WTC11 (cell line): ENCODE results near the gene NFYB. TPM values are rescaled to one million over a fixed set of nuclear protein-coding genes. Genes with fewer than 3 reads are reported as not detected.

Source experiments
- ATAC-seq: fragments of 200-7000 bp; cut with Tn5 transposase; 2 replicates; pipeline ENCODE4 v1.10.0; 2021; ENCODE audit warnings: mild to moderate bottlenecking, moderate library complexity
- CTCF ChIA-PET: fragments of 300-600 bp; sonication (Branson Sonifier 250); formaldehyde crosslinking; loops from one replicate; lab custom pipeline; 2021; ENCODE audit warnings: antibody characterized with exemption; lab: Charles Lee
- POLR2A ChIA-PET: fragments of 350-600 bp; sonication (Branson Sonifier 250); formaldehyde crosslinking; loops from one replicate; lab custom pipeline; 2021; ENCODE audit warnings: antibody characterized with exemption; lab: Charles Lee
- DNase-seq: peaks from one replicate; pipeline ENCODE4 v3.0.0; 2021; ENCODE audit warnings: low spot score
- H3K27ac Mint-ChIP-seq: 2 replicates; pipeline ENCODE4 v1.8.0; 2021; ENCODE audit warnings: mixed read lengths
- H3K27me3 Mint-ChIP-seq: 2 replicates; pipeline ENCODE4 v1.8.0; 2021; ENCODE audit warnings: low read depth, mild to moderate bottlenecking, moderate library complexity, mixed read lengths
- H3K36me3 Mint-ChIP-seq: 2 replicates; pipeline ENCODE4 v1.8.0; 2021; ENCODE audit warnings: mixed read lengths
- H3K4me1 Mint-ChIP-seq: 2 replicates; pipeline ENCODE4 v1.8.0; 2022; ENCODE audit warnings: mixed read lengths
- H3K4me3 Mint-ChIP-seq: 2 replicates; pipeline ENCODE4 v1.8.0; 2021; ENCODE audit warnings: mild to moderate bottlenecking, moderate library complexity, mixed read lengths
- H3K9me3 Mint-ChIP-seq: 2 replicates; pipeline ENCODE4 v1.8.0; 2021; ENCODE audit warnings: mixed read lengths
- CBFB ChIP-seq: sonication (generic); formaldehyde crosslinking; IDR thresholded peaks from 2 replicates; pipeline ENCODE4 v1.8.1; 2022; ENCODE audit warnings: mild to moderate bottlenecking, low read depth, missing genetic modification reagents
- ELF4 ChIP-seq: sonication (generic); formaldehyde crosslinking; IDR thresholded peaks from 2 replicates; pipeline ENCODE4 v1.8.1; 2022; ENCODE audit warnings: low read depth, mild to moderate bottlenecking, moderate library complexity, missing genetic modification reagents
- GABPB1 ChIP-seq: sonication (generic); formaldehyde crosslinking; IDR thresholded peaks from 2 replicates; pipeline ENCODE4 v1.8.1; 2023; ENCODE audit warnings: mild to moderate bottlenecking, missing genetic modification reagents
- HMGA2 ChIP-seq: fragments of 250-450 bp; sonication (Bioruptor Pico); IDR thresholded peaks from 2 replicates; pipeline ENCODE4 v1.4.0; 2021; ENCODE audit warnings: mild to moderate bottlenecking, moderate library complexity
- JAZF1 ChIP-seq: fragments of 250-450 bp; sonication (Bioruptor Pico); IDR thresholded peaks from 2 replicates; pipeline ENCODE4 v1.9.0; 2021; ENCODE audit warnings: moderate library complexity, mild to moderate bottlenecking, inconsistent platforms
- JUN ChIP-seq: sonication (generic); formaldehyde crosslinking; IDR thresholded peaks from 2 replicates; pipeline ENCODE4 v1.8.0; 2023; ENCODE audit warnings: mild to moderate bottlenecking, missing genetic modification reagents
- MYBL2 ChIP-seq: sonication (generic); formaldehyde crosslinking; IDR thresholded peaks from 2 replicates; pipeline ENCODE4 v1.8.1; 2023; ENCODE audit warnings: mild to moderate bottlenecking, moderate library complexity, missing genetic modification reagents
- NFATC4 ChIP-seq: fragments of 250-450 bp; sonication (Bioruptor Pico); IDR thresholded peaks from 2 replicates; pipeline ENCODE4 v1.9.0; 2021; ENCODE audit warnings: mild to moderate bottlenecking
- NFE2L1 ChIP-seq: sonication (generic); formaldehyde crosslinking; IDR thresholded peaks from 2 replicates; pipeline ENCODE4 v1.8.1; 2023; ENCODE audit warnings: missing genetic modification reagents
- NR1H2 ChIP-seq: sonication (generic); formaldehyde crosslinking; IDR thresholded peaks from 2 replicates; pipeline ENCODE4 v1.9.0; 2021; ENCODE audit warnings: mild to moderate bottlenecking, moderate library complexity, missing genetic modification reagents
- NR2C2 ChIP-seq: sonication (generic); formaldehyde crosslinking; IDR thresholded peaks from 2 replicates; pipeline ENCODE4 v1.8.0; 2022; ENCODE audit warnings: mild to moderate bottlenecking, missing genetic modification reagents
- NR3C1 ChIP-seq: sonication (generic); formaldehyde crosslinking; conservative IDR thresholded peaks from 2 replicates; pipeline ENCODE4 v1.8.1; 2023; ENCODE audit warnings: low read depth, mild to moderate bottlenecking, missing genetic modification reagents
- OVOL2 ChIP-seq: fragments of 250-450 bp; sonication (Bioruptor Pico); IDR thresholded peaks from 2 replicates; pipeline ENCODE4 v1.9.0; 2021; ENCODE audit warnings: mild to moderate bottlenecking, borderline replicate concordance
- RELA ChIP-seq: sonication (generic); formaldehyde crosslinking; IDR thresholded peaks from 2 replicates; pipeline ENCODE4 v1.8.1; 2022; ENCODE audit warnings: missing genetic modification reagents, mild to moderate bottlenecking, borderline replicate concordance
- SMAD3 ChIP-seq: sonication (generic); formaldehyde crosslinking; IDR thresholded peaks from 2 replicates; pipeline ENCODE4 v1.8.0; 2022; ENCODE audit warnings: missing genetic modification reagents, mild to moderate bottlenecking, borderline replicate concordance
- SOX15 ChIP-seq: fragments of 250-450 bp; sonication (Bioruptor Pico); IDR thresholded peaks from 2 replicates; pipeline ENCODE4 v1.9.0; 2021; ENCODE audit warnings: mild to moderate bottlenecking
- TCF7 ChIP-seq: sonication (generic); formaldehyde crosslinking; IDR thresholded peaks from 2 replicates; pipeline ENCODE4 v1.8.0; 2022; ENCODE audit warnings: mild to moderate bottlenecking, low read depth, missing genetic modification reagents, moderate library complexity
- ZBTB21 ChIP-seq: sonication (generic); formaldehyde crosslinking; IDR thresholded peaks from 2 replicates; pipeline ENCODE4 v1.8.1; 2023; ENCODE audit warnings: mild to moderate bottlenecking, missing genetic modification reagents, borderline replicate concordance
- ZNF219 ChIP-seq: sonication (generic); formaldehyde crosslinking; IDR thresholded peaks from 2 replicates; pipeline ENCODE4 v1.8.0; 2023; ENCODE audit warnings: missing genetic modification reagents, mild to moderate bottlenecking, borderline replicate concordance
- ZNF232 ChIP-seq: sonication (generic); formaldehyde crosslinking; IDR thresholded peaks from 2 replicates; pipeline ENCODE4 v1.8.0; 2022; ENCODE audit warnings: mild to moderate bottlenecking, missing genetic modification reagents
- ZNF416 ChIP-seq: fragments of 250-450 bp; sonication (Bioruptor Pico); IDR thresholded peaks from 2 replicates; pipeline ENCODE4 v1.9.0; 2021; ENCODE audit warnings: mild to moderate bottlenecking, inconsistent platforms
- ZNF423 ChIP-seq: fragments of 250-450 bp; sonication (Bioruptor Pico); IDR thresholded peaks from 2 replicates; pipeline ENCODE4 v2.1.2; 2022; ENCODE audit warnings: mild to moderate bottlenecking, moderate library complexity
- ZNF671 ChIP-seq: fragments of 250-450 bp; sonication (Bioruptor Pico); IDR thresholded peaks from 2 replicates; pipeline ENCODE4 v1.8.0; 2021; ENCODE audit warnings: mild to moderate bottlenecking
- total RNA-seq: library from RNA; stranded (reverse); gene quantifications from 3 replicates; pipeline ENCODE4 v1.2.3, GENCODE V29; 2021
- TF ChIP-seq, protein P1 (sequence below): fragments of 250-450 bp; sonication (Bioruptor Pico); IDR thresholded peaks from 2 replicates; pipeline ENCODE4 v1.9.0; 2021; ENCODE audit warnings: moderate library complexity, mild to moderate bottlenecking, inconsistent platforms, borderline replicate concordance
- TF ChIP-seq, protein P2 (sequence below): fragments of 250-450 bp; sonication (Bioruptor Pico); IDR thresholded peaks from 2 replicates; pipeline ENCODE4 v1.9.0; 2021; ENCODE audit warnings: mild to moderate bottlenecking
- TF ChIP-seq, protein P3 (sequence below): sonication (generic); formaldehyde crosslinking; IDR thresholded peaks from 2 replicates; pipeline ENCODE4 v1.8.1; 2022; ENCODE audit warnings: mild to moderate bottlenecking, missing genetic modification reagents, moderate library complexity, borderline replicate concordance
- TF ChIP-seq, protein P4 (sequence below): fragments of 200-600 bp; IDR thresholded peaks from 2 replicates; pipeline ENCODE4 v1.8.0; 2022; ENCODE audit warnings: antibody characterized with exemption
- TF ChIP-seq, protein P5 (sequence below): sonication (generic); formaldehyde crosslinking; IDR thresholded peaks from 2 replicates; pipeline ENCODE4 v1.8.0; 2022; ENCODE audit warnings: mild to moderate bottlenecking, missing genetic modification reagents
- TF ChIP-seq, protein P6 (sequence below): fragments of 250-450 bp; sonication (Bioruptor Pico); conservative IDR thresholded peaks from 2 replicates; pipeline ENCODE4 v1.9.0; 2021; ENCODE audit warnings: mild to moderate bottlenecking
- TF ChIP-seq, protein P7 (sequence below): sonication (generic); formaldehyde crosslinking; IDR thresholded peaks from 2 replicates; pipeline ENCODE4 v1.8.1; 2023; ENCODE audit warnings: mild to moderate bottlenecking, moderate library complexity, missing genetic modification reagents

Gene NFYB
- total RNA-seq, 1 experiment from 2014 or later, result 33.0 TPM

DNA sequence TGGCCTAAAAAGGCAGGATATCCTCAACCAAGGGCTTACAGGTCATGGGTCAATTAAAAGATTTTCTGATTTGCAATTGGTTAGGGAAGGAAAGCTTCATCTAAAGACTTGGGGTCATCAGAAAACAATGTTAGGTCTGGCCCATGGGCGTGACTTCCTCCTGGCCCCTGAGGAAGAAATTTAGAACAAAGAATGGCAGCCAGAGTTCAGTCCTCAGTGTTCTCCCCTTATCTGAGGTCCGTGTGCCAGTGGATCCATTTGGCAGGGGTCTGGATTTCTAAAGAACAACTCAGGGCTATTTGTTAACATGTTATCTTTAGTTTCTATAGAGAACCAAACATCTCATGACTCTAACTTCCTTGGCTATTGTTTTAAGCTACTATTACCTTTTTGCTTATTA is 27.8 kb upstream of the NFYB start:
- no peak overlapping the region for H3K4me3 Mint-ChIP-seq
- ChIA-PET CTCF (no interaction called here), POLR2A (no interaction called here)
- peaks cover 4% of the 10 kb centered on the region; the same call in 1 of the 2 replicates for H3K27me3 Mint-ChIP-seq
- no peaks in the 10 kb centered on the region for H3K36me3 Mint-ChIP-seq
- TF ChIP-seq TCF7 (CRISPR knock-in tag) (no peak), RELA (CRISPR knock-in tag) (no peak), NR2C2 (CRISPR knock-in tag) (no peak), JUN (no peak), ZNF423 (CRISPR knock-in tag) (no peak), ZNF232 (no peak), NR1H2 (CRISPR knock-in tag) (no peak), ELF4 (no peak), ZNF219 (CRISPR knock-in tag) (no peak), NR3C1 (CRISPR knock-in tag) (no peak), ZNF671 (CRISPR knock-in tag) (no peak), HMGA2 (no peak), CBFB (CRISPR knock-in tag) (no peak), GABPB1 (no peak), ZBTB21 (CRISPR knock-in tag) (no peak), NFE2L1 (CRISPR knock-in tag) (no peak)
- TF ChIP-seq, protein P1, sequence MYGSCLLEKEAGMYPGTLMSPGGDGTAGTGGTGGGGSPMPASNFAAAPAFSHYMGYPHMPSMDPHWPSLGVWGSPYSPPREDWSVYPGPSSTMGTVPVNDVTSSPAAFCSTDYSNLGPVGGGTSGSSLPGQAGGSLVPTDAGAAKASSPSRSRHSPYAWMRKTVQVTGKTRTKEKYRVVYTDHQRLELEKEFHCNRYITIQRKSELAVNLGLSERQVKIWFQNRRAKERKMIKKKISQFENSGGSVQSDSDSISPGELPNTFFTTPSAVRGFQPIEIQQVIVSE (CRISPR knock-in tag), result no peak
- TF ChIP-seq, protein P2, sequence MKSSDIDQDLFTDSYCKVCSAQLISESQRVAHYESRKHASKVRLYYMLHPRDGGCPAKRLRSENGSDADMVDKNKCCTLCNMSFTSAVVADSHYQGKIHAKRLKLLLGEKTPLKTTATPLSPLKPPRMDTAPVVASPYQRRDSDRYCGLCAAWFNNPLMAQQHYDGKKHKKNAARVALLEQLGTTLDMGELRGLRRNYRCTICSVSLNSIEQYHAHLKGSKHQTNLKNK, result no peak
- TF ChIP-seq, protein P3, sequence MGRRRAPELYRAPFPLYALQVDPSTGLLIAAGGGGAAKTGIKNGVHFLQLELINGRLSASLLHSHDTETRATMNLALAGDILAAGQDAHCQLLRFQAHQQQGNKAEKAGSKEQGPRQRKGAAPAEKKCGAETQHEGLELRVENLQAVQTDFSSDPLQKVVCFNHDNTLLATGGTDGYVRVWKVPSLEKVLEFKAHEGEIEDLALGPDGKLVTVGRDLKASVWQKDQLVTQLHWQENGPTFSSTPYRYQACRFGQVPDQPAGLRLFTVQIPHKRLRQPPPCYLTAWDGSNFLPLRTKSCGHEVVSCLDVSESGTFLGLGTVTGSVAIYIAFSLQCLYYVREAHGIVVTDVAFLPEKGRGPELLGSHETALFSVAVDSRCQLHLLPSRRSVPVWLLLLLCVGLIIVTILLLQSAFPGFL (CRISPR knock-in tag), result no peak
- TF ChIP-seq, protein P4, sequence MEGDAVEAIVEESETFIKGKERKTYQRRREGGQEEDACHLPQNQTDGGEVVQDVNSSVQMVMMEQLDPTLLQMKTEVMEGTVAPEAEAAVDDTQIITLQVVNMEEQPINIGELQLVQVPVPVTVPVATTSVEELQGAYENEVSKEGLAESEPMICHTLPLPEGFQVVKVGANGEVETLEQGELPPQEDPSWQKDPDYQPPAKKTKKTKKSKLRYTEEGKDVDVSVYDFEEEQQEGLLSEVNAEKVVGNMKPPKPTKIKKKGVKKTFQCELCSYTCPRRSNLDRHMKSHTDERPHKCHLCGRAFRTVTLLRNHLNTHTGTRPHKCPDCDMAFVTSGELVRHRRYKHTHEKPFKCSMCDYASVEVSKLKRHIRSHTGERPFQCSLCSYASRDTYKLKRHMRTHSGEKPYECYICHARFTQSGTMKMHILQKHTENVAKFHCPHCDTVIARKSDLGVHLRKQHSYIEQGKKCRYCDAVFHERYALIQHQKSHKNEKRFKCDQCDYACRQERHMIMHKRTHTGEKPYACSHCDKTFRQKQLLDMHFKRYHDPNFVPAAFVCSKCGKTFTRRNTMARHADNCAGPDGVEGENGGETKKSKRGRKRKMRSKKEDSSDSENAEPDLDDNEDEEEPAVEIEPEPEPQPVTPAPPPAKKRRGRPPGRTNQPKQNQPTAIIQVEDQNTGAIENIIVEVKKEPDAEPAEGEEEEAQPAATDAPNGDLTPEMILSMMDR, result no peak
- peaks cover 3% of the 10 kb centered on the region for H3K4me1 Mint-ChIP-seq
- H3K9me3 Mint-ChIP-seq, result 0 out of 2 replicates have a peak, but pooled peaks cover 4% of the 10 kb centered on the region
- H3K27ac Mint-ChIP-seq, result no peak overlapping the region
- ATAC-seq, result no peak
- DNase-seq, result no peak

DNA sequence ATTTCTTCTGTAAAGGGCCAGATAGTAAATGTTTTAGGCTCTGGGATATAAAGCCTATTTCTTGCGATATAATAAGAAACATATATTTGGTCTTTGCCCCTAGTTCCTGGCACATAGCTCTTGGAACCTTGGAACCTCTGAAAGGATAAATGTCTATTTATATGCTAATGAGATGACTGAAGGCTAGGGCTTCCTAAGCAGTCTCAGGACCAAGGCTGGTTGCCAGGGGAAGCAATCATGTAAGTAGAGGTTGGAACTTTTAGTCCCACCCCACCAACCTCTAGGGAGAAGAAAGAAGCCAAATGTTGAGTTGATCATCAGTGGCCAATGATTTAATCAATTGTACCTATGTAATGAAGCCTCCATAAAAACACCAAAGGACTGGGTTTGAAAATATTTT is 26.6 kb upstream of the NFYB start:
- ChIA-PET CTCF (no interaction called here), POLR2A (interaction anchor here (0.6 kb wide), 1 partner anchor 11 kb away, joined by 3 read pairs; no protein-coding TSS in a partner anchor)
- H3K4me1 Mint-ChIP-seq, result peaks cover 3% of the 10 kb centered on the region
- H3K9me3 Mint-ChIP-seq, result no peaks in the 10 kb centered on the region
- no peaks in the 10 kb centered on the region for H3K36me3 Mint-ChIP-seq
- H3K27ac Mint-ChIP-seq, result no peak overlapping the region
- DNase-seq (no peak), ATAC-seq (peak; percentile 83)
- peaks cover 4% of the 10 kb centered on the region; the same call in 1 of the 2 replicates for H3K27me3 Mint-ChIP-seq
- H3K4me3 Mint-ChIP-seq, result no peak overlapping the region
- TF ChIP-seq, protein P5, sequence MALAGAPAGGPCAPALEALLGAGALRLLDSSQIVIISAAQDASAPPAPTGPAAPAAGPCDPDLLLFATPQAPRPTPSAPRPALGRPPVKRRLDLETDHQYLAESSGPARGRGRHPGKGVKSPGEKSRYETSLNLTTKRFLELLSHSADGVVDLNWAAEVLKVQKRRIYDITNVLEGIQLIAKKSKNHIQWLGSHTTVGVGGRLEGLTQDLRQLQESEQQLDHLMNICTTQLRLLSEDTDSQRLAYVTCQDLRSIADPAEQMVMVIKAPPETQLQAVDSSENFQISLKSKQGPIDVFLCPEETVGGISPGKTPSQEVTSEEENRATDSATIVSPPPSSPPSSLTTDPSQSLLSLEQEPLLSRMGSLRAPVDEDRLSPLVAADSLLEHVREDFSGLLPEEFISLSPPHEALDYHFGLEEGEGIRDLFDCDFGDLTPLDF (CRISPR knock-in tag), result no peak
- TF ChIP-seq SOX15 (no peak), MYBL2 (CRISPR knock-in tag) (no peak), NR3C1 (CRISPR knock-in tag) (no peak), ZNF671 (CRISPR knock-in tag) (no peak), JAZF1 (CRISPR knock-in tag) (no peak), NFATC4 (CRISPR knock-in tag) (no peak), ZNF416 (CRISPR knock-in tag) (no peak), SMAD3 (CRISPR knock-in tag) (no peak), OVOL2 (CRISPR knock-in tag) (no peak)
- TF ChIP-seq, protein P6, sequence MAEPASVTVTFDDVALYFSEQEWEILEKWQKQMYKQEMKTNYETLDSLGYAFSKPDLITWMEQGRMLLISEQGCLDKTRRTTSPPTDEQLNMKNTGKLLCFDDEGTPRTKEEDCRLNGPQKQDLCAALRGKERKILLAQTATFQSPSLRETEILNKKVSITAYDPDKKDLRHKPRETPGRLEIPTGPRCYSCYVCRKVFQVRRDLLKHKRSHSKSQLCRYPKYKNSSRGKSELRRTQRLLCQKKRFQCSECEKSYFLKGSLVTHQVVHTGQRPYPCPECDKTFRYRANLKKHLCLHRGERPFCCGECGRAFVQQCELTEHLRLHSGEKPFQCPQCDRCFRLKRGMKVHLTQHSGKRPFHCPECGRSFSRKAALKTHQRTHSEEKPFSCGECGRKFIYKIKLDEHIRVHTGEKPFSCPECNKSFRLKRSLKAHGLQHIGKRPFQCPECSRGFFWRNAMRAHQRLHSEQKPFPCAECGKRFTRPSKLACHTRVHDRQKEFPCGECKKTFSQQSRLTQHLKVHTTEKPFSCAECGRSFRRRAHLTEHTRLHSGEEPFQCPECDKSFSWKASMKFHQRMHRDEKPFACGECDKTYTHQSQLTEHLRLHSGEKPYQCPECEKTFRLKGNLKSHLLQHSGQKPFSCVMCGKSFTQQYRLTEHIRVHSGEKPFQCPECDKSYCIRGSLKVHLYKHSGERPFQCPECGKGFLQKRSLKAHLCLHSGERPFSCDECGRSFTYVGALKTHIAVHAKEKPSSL (CRISPR knock-in tag), result no peak
- TF ChIP-seq, protein P7, sequence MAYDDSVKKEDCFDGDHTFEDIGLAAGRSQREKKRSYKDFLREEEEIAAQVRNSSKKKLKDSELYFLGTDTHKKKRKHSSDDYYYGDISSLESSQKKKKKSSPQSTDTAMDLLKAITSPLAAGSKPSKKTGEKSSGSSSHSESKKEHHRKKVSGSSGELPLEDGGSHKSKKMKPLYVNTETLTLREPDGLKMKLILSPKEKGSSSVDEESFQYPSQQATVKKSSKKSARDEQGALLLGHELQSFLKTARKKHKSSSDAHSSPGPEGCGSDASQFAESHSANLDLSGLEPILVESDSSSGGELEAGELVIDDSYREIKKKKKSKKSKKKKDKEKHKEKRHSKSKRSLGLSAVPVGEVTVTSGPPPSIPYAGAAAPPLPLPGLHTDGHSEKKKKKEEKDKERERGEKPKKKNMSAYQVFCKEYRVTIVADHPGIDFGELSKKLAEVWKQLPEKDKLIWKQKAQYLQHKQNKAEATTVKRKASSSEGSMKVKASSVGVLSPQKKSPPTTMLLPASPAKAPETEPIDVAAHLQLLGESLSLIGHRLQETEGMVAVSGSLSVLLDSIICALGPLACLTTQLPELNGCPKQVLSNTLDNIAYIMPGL, result no peak
